Frontal cortex (tissue), 4 donors: ENCODE data around the gene HOXC10. TPM values are rescaled to one million over a fixed set of nuclear protein-coding genes. Genes with fewer than 3 reads are reported as not detected.

Source experiments
- DNase-seq, 2 donors: peaks; one replicate each; pipeline ENCODE4 v3.0.0; 2012; ENCODE audit warnings: low spot score in 2 of 2
- FAIRE-seq: peaks from 2 replicates; lab custom pipeline; 2012; peaks lifted over from hg19 to GRCh38; lab: Jason Lieb, UNC
- total RNA-seq: library from RNA; depleted of rRNA; stranded (reverse); fragments of >200 nt; gene quantifications from one replicate; pipeline ENCODE4 v1.2.3, GENCODE V29; 2014
- donor health status: control.
- donor health status: control.
- donor health status: control.

HOXC10 gene
- total RNA-seq, 1 donor from 2014 or later: not detected

DNA sequence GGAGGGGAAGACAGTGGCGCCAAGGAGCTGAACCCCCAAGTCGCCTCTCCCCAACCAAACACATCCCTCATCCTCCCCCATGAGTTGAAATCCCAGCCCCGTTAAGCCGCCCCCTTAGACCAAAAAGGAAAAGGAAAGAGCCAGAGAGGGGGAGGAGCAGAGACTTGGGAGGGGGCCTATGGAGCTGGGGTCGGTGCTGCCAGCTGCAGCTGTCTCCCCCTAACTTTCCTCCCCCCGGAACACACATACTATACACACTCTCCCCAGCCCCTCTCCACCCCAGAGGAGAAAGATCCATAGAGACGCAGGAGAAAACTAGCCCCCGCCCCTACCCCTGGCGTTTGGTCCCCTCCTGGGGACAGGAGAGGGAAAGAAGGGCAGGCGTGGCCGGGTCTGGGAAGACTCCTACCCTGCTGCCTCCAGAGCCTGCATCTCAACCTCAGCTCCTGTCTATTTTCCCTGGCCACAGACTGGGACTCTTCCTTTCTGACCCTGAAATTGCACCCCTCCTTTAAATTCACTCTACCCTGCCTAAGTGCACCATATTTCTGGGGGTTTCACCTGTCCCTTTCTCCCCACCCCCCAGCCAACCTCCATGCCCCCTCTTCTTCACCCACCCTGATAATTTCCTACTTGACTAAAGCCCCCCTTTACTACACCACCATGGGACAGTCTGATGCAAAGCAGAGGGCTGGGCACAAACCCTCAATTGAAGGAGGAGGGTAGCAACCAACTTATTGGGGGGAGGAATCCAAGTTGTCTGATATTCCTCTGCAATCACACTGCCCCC is 13.4 kb downstream of the HOXC10 start:
- FAIRE-seq: no peak
- DNase-seq: no peak

DNA sequence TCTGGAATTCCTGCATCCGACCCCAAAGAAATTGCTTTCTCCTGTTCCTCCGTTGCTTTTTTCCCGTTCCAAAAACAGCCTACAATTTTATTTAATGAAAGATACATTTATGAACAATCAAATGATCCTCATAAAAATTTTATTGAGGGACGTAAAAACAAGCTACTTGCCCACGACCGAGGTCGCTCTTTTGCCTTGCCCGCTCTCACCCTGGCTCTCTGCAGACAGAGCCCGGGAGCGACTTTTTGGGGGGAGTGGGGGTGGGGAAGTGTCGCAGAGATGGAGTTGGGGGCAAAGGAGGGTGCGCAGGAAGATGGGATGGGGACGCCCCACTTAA is 13.9 kb downstream of the HOXC10 start:
- no peak for DNase-seq
- no peak for FAIRE-seq

DNA sequence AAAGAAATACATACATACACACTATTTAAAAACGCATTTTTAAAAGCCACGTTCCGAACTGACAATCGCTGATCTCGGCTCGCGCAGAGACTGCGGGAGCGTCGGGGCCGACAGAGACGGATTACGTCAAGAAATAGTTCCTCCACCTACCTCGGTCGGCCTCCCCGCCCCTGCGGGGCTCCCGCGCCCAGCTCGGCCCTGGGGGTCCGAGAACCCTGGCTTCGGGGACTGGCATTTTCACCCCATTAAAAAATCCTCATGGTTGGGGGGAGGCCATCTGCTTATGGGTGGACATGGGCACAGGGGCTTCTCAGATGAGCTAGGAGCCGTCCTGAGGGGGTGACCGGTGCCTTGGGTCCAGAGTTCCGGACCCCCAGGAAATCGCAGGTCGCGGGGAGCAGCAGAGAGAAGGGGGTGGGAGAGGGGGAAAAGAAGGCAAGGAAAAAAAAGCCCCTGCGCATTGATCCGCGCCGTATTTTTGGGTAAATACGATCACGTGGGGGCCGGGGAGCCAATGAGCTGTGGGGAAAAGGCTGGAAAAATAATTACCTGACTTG is 14.7 kb downstream of the HOXC10 start:
- DNase-seq (no peak), FAIRE-seq (no peak)

DNA sequence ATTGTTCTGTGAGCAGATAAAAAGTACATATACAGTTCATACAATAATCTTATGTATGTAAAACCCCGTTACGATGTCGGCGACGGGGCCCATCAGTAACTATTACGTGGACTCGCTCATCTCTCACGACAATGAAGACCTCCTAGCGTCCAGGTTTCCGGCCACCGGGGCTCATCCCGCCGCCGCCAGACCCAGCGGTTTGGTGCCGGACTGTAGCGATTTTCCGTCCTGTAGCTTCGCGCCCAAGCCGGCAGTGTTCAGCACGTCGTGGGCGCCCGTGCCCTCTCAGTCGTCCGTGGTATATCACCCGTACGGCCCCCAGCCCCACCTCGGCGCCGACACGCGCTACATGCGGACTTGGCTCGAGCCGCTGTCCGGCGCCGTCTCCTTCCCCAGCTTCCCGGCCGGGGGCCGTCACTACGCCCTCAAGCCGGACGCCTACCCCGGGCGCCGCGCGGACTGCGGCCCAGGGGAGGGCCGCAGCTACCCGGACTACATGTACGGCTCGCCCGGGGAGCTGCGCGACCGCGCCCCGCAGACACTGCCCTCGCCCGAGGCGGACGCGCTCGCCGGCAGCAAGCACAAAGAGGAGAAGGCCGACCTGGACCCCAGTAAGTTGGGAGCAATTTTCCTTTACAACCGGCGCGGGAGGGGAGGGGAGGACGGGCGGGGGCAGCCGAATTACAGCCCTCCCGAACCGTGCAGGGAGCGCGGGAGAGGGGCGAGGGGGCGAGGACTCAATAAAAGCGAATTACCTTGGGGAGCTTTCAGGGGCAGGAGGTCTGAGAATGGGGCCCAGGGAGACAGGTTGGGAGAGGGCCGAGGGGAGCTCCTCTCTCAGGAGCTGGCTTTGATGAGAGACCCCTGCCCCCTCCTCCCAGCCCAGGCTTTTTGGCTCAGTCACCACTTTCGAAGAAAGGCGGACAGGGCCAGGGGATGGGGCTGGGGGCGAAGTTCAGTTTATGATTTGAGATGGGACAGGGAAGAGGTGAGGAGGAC is 15.5 kb downstream of the HOXC10 start, which contains the start of gene HOXC9:
HOXC9 (plus strand) TSS at position 46 of the 999 bp plus-strand sequence; CDS start at position 74, 28 bp downstream.
- DNase-seq (no peak), FAIRE-seq (no peak)

DNA sequence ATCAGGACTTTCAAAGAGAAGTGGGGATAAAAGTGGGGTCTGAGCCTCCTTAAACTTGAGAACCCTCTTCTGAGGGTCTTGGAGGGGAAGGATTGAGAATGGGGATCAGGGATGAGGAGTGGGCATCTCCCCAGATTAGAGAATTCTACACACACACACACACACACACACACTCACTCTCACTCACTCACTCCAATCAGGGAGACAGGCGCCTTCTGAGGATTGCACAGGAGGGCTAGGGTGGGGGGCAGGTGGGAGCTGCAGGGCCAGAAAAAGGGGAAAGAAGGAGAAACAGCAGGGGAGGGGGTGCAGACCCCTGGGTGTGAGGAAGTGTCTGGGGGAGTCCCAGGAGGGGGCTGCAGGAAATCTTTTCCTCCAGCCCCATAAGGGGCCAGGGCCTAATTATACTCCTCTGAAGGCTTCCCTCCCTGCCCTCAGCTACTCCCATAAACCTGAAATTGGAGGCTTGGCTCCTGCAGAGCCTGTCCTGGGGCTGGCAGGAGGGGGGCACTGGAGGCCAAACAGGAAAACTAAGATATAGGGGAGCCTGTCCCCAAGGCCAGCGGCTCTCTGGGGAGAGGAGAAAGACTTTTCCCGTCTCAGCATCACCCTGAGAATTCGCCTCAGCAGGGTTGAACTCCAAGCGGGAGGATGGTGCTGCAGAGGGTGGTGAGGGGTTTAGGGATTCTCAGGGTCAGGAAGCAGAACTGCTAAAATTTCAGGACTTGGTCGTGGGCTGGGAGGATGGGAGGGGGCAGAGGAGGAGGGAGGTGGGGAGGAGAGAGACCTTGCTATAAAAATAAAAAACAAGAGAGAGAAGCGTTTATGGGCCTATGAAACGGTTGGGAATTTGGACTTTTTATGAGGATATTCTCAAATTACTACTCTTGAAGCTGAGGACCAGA is 16.6 kb downstream of the HOXC10 start:
- DNase-seq (no peak), FAIRE-seq (no peak)

DNA sequence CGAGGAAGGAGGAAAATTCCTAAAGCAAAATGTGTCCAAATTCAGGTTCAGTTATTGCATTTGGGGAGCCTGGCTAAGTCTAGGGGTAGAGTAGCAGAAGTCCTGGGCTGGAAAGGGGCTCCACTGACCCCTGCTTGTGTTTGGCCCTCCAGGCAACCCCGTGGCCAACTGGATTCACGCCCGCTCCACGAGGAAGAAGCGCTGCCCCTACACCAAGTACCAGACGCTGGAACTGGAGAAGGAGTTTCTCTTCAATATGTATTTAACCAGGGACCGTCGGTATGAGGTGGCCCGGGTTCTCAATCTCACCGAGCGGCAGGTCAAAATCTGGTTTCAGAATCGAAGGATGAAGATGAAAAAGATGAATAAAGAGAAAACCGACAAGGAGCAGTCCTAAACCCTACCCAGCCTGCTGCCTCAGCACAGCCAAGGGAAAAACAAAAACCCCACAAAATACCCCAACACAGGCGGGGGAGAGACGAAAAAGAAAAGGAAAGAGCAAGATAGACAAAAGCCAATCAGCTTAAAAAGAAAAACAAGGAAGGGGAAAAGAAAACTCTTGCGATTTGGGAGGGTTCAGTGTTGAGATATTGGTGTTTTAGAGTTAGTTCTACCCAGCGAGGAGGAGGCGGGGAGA is 17.4 kb downstream of the HOXC10 start:
- DNase-seq (no peak), FAIRE-seq (no peak)

DNA sequence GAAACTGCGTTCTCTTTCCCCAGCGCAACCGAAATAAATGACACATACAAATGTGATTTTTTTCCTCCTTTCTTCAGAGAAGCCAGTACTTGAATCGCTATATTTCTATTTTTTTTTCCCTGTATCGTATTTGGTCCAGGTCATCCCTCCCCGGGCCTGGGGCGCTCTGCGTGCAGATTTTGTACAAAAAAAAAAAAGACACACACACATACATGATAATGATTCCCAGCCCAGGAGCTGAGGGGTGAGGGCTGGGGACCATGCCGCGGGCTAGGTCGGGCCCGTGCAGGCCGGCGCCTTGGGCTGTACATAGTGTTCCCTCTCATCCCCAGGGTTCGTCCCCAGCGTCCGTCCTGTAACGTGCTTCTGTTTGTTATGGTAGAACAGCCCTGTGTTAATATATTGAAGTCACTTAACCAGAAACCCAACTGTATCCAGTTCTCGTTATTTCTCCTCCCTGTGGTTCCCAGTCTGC is 18.0 kb downstream of the HOXC10 start:
- FAIRE-seq (no peak), DNase-seq (no peak)

DNA sequence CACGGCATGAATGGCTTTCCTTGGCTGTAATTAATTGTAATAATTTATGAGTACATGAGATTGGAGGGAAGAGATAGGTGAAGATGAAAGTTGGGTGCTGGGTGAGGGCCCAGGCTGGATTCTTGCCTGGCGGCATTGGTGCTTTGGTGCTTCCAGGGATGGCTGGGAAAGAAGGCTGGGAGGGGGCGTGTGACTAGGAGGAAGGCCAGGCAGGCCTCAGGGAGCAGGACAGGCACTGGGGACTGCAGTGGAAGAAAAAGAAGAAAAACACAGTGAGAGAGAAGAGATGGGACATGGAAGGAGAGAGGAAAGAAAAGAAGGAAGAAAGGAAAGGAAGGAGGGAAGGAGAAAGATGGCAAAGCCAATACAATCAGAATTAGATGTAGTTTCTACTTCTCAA is 18.7 kb downstream of the HOXC10 start:
- DNase-seq (no peak), FAIRE-seq (no peak)

DNA sequence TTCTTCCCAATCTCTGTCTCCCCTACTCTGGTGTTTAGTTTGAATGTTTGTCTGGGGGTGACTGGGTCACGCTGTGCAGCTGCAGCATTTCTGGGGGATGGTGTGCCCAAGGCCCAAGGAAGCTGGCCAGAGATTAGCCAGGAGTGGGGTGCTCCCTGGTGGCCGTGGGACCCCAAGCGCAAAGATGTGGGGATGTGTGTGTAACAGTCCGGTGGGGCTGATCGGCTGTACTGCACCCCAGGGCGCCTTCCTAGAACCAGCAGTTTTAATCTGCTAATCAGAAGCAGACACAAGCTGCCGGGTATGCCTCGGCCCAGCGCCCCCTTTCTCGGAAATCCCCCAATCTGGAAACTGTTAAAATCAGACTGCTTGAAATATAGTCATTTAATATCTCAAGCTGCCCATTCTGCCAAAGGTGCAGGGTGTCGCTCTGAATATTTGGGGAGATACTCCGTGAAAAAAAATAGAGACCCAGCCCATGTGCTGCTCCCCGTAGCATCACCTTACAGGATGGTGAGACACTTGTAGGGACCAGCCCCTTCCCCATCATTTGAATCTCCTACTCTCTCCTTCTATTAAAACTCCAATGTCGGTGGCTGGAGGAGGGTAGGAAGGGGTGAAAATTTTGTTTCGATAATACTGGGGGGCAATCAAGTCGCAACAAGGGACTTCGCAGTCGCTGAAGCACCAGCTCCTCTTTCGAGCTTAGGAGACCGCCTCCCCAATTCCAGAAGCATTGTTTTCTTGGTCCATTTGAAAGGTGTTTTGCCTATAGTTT is 19.3 kb downstream of the HOXC10 start:
- FAIRE-seq: no peak

DNA sequence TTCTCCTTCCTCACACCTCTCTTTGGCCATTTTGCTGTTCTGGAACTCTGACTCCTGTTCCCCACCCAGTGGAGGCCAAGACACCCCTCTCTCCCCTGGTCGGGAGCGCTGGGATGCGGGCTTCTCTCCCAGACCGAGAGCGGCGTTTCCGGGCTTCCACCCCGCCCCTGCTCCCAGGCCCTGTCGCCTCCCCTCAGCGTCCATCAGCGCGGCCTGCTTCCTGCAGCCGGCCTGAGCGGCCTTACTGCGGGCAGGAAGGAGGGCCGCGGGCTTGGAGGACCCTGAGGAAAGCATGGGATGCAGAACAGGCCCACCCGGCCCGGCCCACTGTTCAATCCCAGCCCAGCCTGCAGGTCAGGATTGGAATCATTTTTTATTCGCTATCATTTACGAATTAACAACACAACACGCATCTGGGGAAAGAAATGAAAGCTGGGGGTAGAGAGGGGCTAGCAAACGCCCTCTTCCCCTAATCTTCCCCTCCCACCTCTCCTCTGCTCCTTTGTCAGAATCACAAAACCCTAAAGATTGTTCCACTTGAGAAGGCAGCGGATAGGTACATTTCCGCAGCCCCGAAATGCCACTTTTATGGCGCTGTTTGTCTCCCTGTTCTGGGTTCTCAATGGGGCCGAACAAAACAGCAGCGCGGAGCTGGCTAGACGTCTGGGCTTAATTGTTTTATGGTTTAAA is 20.0 kb downstream of the HOXC10 start:
- FAIRE-seq (no peak), DNase-seq (no peak)

More for the DNA sequence above, 19.3 kb downstream of the HOXC10 start:
- DNase-seq: no peak

DNA sequence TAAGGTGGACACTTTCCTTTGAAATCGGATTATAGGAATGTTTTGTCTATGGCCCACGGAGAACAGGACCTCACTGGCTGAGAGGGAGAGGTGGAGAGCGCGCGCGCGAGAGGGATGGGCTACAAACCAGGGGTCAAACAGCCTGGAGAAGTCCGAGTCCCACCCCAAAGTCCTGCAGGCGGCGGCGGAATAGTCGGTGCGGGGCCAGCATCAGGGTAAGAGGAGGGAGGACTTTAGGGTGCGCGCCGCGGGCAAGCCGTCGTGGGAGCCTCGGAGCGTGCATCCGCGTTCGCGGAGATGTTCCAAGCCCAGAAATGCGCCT is 20.5 kb downstream of the HOXC10 start:
- no peak for FAIRE-seq
- no peak for DNase-seq

DNA sequence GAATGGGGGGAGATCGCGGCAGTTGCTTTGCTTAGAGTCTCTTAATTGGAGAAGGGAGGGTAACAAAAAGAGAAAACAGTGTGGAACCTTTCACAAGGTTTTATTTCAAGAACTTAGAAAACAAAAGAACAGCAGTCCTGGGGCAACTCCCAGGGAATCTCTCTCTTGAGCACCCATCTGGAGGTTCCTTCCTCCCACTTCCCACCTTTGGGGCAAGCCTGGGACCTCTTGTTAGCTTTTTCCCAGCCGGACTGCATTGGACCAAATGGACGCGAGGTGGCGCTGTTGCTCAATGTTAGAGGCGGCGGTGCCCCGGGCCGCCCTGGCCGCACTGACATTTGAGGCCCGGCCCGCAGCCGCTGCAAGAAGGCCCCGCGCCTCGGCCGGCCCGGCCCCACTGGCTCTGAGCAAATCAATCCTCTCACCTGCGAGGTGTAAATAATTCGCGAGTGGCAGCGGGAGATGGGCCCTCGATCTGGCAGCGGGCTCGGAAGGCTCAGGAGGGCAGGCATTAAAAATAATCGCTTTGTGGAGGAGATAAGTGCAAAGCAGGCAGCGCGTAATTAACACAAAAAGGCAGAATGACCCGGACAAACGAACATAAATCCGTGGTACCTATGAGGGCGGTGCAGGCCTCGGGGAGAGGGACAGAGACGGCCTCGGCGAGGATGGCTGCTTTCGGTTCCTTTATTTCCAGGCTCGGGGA is 21.1 kb downstream of the HOXC10 start:
- FAIRE-seq (no peak), DNase-seq (peak; percentile 90 to 91)

DNA sequence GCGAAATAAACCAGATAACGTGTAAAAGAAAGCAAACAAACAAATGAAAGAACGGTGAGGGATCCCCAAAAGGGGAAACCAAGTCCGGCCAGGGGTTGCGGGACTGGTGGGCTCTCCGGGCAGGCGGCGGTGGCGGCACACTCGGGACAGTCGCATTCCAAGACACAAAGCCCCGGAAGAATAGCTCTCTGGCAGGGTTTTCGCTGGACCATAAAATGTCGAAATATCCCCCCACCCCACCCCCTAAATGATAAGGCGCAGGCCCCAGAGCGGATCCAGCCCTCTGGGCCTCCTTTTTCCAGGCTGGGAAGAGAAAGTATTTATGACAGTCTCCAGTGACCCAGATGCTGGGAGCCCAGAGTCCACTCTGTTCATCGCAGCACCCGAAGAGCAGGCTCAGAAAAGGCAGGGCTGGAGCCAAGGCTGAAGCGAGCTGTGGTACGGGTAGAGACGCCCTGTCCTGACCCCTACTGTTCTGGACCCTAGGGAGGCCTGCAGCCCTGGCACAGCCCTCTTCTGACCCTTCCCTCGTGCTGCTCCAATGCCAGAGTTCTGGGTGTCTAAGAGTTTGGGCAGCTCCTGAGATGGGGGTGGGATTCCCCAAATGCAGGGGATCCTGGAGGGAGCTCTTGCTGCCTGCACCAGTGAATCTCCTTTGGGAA is 21.7 kb downstream of the HOXC10 start:
- no peak for DNase-seq
- no peak for FAIRE-seq

DNA sequence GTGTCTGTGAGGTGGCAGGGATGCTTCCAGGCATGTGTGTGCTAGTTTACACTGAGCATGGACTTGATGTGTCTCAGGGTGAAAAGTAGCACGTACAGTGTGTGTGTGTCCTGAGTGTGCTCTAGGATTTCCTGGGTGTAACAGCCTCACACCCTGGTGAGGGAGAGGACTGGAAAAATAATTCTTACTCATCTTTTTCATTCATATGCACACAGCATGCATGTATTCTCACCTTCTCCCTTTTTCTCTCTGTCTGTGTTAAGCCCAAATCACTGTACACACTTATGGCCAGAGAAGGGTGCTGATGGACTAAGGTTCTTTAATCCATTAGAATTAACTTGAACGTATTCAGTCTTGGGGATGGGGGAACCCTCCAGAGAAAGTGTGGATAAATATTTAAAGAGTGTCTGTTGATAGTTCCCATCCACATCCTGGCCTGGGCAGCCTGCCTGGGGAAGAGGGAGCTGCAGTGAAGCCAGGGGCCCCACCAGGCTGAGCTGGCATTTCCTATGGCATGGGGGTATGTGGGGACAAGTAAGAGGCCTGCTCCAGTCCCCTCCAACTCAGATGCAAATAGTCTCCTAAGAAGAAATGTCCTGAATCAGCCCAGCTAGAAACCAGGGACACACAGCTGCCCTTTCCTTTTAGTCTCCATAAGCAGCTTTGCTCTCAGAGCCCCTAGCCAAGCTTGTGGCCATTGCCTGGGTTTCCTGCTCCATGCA is 22.8 kb downstream of the HOXC10 start:
- FAIRE-seq (no peak), DNase-seq (no peak)

DNA sequence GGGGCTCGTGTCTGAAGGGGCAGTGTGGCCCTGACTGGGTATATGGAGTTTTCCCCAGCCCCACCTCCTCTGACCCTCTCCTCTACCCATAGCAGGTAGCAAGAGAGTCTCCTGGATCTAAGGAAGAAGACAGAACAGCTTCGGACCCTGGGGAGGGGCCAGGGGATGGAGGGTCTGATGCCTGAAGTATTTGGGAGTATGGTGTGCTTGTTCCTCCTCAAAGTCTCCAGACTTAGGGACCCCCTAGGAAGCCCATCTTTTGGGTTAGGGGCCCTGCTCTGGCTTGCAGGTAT is 23.3 kb downstream of the HOXC10 start:
- DNase-seq (no peak), FAIRE-seq (no peak)
